H1 (cell line): ENCODE data around the gene DMAC2L. TPM values are rescaled to one million over a fixed set of nuclear protein-coding genes. Genes with fewer than 3 reads are reported as not detected.

Experiments used
- CTCF ChIA-PET: fragments of 300-600 bp; sonication (Branson Sonifier 250); formaldehyde crosslinking; loops from one replicate; lab custom pipeline; 2021; ENCODE audit not compliant: partially characterized antibody; lab: Charles Lee
- POLR2A ChIA-PET: fragments of 300-600 bp; sonication (Branson Sonifier 250); formaldehyde crosslinking; loops from one replicate; lab custom pipeline; 2021; ENCODE audit warnings: inconsistent platforms; ENCODE audit not compliant: partially characterized antibody; lab: Charles Lee
- DNase-seq, 2 experiments: peaks; one replicate each; pipeline versions ENCODE4 v3.0.0 to v3.0.0-alpha.2; 2010 to 2022; ENCODE audit warnings: low spot score in 2 of 2, low read depth in 1 of 2, mixed read lengths in 1 of 2
- FAIRE-seq: peaks from 2 replicates; lab custom pipeline; 2011; peaks lifted over from hg19 to GRCh38; lab: Jason Lieb, UNC
- H2AFZ ChIP-seq: 2 replicates; pipeline ENCODE4 v1.8.1; 2012; ENCODE audit warnings: low read length, inconsistent platforms
- H2AK5ac ChIP-seq: 2 replicates; pipeline ENCODE4 v1.6.1; 2013; ENCODE audit warnings: low read depth, low read length
- H2BK120ac ChIP-seq: replicated peaks from 2 replicates; pipeline ENCODE3; 2013; ENCODE audit warnings: low read depth, low read length, inconsistent platforms
- H2BK12ac ChIP-seq: 2 replicates; pipeline ENCODE4 v1.6.1; 2013; ENCODE audit warnings: low read depth, low read length
- H2BK15ac ChIP-seq: 2 replicates; pipeline ENCODE4 v1.6.1; 2013; ENCODE audit warnings: low read length
- H2BK20ac ChIP-seq: 2 replicates; pipeline ENCODE4 v1.6.1; 2013; ENCODE audit warnings: low read length
- H2BK5ac ChIP-seq: 2 replicates; pipeline ENCODE4 v1.6.1; 2013; ENCODE audit warnings: low read depth, low read length
- H3K14ac ChIP-seq: 2 replicates; pipeline ENCODE4 v1.6.1; 2013; ENCODE audit warnings: inconsistent platforms; ENCODE audit not compliant: insufficient read length
- H3K18ac ChIP-seq: 2 replicates; pipeline ENCODE4 v1.6.1; 2013; ENCODE audit warnings: low read length; ENCODE audit errors: extremely low read depth
- H3K23ac ChIP-seq: 2 replicates; pipeline ENCODE4 v1.6.1; 2013; ENCODE audit warnings: inconsistent platforms; ENCODE audit not compliant: insufficient read length
- H3K23me2 ChIP-seq: 2 replicates; pipeline ENCODE4 v1.6.1; 2013; ENCODE audit warnings: low read depth, low read length
- H3K27ac ChIP-seq: 2 replicates; pipeline ENCODE4 v1.6.1; 2011; ENCODE audit warnings: low read depth, low read length, inconsistent platforms
- H3K27me3 ChIP-seq, 4 experiments: replicated peaks in 1 of 4; 1 replicate in 1 of 4; 2 replicates in 3 of 4; pipeline versions ENCODE4 v1.6.1 to v1.8.1; 2011 to 2013; ENCODE audit warnings: low read length in 3 of 4, mild to moderate bottlenecking in 3 of 4, inconsistent platforms in 2 of 4, mixed read lengths in 2 of 4, moderate library complexity in 1 of 4; ENCODE audit not compliant: control insufficient read depth in 3 of 4, insufficient read depth in 3 of 4; ENCODE audit errors: extremely low read depth in 1 of 4
- H3K36me3 ChIP-seq, 4 experiments: 2 replicates each; pipeline versions ENCODE4 v1.6.1 to v1.8.1; 2011 to 2013; ENCODE audit warnings: mild to moderate bottlenecking in 4 of 4, low read length in 3 of 4, moderate library complexity in 2 of 4, control low read depth in 1 of 4, inconsistent platforms in 1 of 4; ENCODE audit not compliant: insufficient read depth in 4 of 4, control insufficient read depth in 2 of 4
- H3K4ac ChIP-seq: replicated peaks from 2 replicates; pipeline ENCODE3; 2013; ENCODE audit warnings: low read length, low read depth, mixed read lengths, inconsistent platforms; ENCODE audit not compliant: insufficient read length
- H3K4me1 ChIP-seq, 4 experiments: replicated peaks in 1 of 4; 1 replicate in 1 of 4; 2 replicates in 3 of 4; pipeline versions ENCODE4 v1.6.1 to v1.8.1; 2011 to 2013; ENCODE audit warnings: low read length in 3 of 4, inconsistent platforms in 2 of 4, mixed read lengths in 1 of 4; ENCODE audit not compliant: insufficient read depth in 4 of 4, control insufficient read depth in 3 of 4
- H3K4me2 ChIP-seq, 2 experiments: 2 replicates each; pipeline versions ENCODE4 v1.6.1 to v1.8.1; 2011 to 2013; ENCODE audit warnings: low read depth in 2 of 2, low read length in 2 of 2, control low read depth in 1 of 2, inconsistent platforms in 1 of 2, mild to moderate bottlenecking in 1 of 2; ENCODE audit not compliant: insufficient read depth in 1 of 2
- H3K4me3 ChIP-seq, 4 experiments: fragments of 200-600, 300-600 bp in 1 of 4; sonication (generic), shearing (Covaris generic), sonication (Bioruptor Twin) in 1 of 4; 2 replicates each; pipeline versions ENCODE4 v1.5.1 to v1.8.1; 2011 to 2016; ENCODE audit warnings: low read length in 4 of 4, low read depth in 3 of 4, control low read depth in 2 of 4, inconsistent platforms in 2 of 4, mild to moderate bottlenecking in 2 of 4, mixed read lengths in 1 of 4, moderate library complexity in 1 of 4; ENCODE audit not compliant: insufficient read depth in 2 of 4; ENCODE audit errors: extremely low read depth in 1 of 4
- H3K56ac ChIP-seq: replicated peaks from 2 replicates; pipeline ENCODE3; 2013; ENCODE audit warnings: low read depth, mild to moderate bottlenecking, mixed read lengths, low read length, inconsistent platforms; ENCODE audit not compliant: insufficient read length
- H3K79me1 ChIP-seq: 2 replicates; pipeline ENCODE4 v1.6.1; 2013; ENCODE audit warnings: low read depth, low read length, control low read depth
- H3K79me2 ChIP-seq, 2 experiments: 2 replicates each; pipeline versions ENCODE4 v1.6.1 to v1.8.1; 2012 to 2013; ENCODE audit warnings: low read length in 2 of 2, mild to moderate bottlenecking in 2 of 2, inconsistent platforms in 1 of 2; ENCODE audit not compliant: insufficient read depth in 2 of 2, control insufficient read depth in 1 of 2
- H3K9ac ChIP-seq, 4 experiments: replicated peaks in 1 of 4; 1 replicate in 1 of 4; 2 replicates in 3 of 4; pipeline versions ENCODE4 v1.6.1 to v1.8.1; 2011 to 2013; ENCODE audit warnings: low read depth in 3 of 4, low read length in 3 of 4, control low read depth in 2 of 4, mild to moderate bottlenecking in 2 of 4, moderate library complexity in 2 of 4, inconsistent platforms in 1 of 4; ENCODE audit errors: extremely low read depth in 1 of 4
- H3K9me3 ChIP-seq, 2 experiments: 2 replicates each; pipeline versions ENCODE4 v1.6.1 to v1.8.1; 2012 to 2013; ENCODE audit warnings: mild to moderate bottlenecking in 2 of 2, moderate library complexity in 2 of 2, control low read depth in 1 of 2, inconsistent platforms in 1 of 2, low read depth in 1 of 2, low read length in 1 of 2, mixed read lengths in 1 of 2; ENCODE audit not compliant: insufficient read depth in 2 of 2
- H4K20me1 ChIP-seq, 2 experiments: replicated peaks in 1 of 2; 2 replicates each; pipeline versions ENCODE3 to v1.8.1; 2011 to 2013; ENCODE audit warnings: inconsistent platforms in 2 of 2, low read length in 2 of 2, mild to moderate bottlenecking in 1 of 2; ENCODE audit not compliant: insufficient read depth in 2 of 2, control insufficient read depth in 1 of 2
- H4K5ac ChIP-seq: 2 replicates; pipeline ENCODE4 v1.6.1; 2013; ENCODE audit warnings: low read length, low read depth, mixed read lengths, inconsistent platforms; ENCODE audit not compliant: insufficient read length
- H4K8ac ChIP-seq: 2 replicates; pipeline ENCODE4 v1.8.0; 2013; ENCODE audit warnings: mild to moderate bottlenecking, moderate library complexity, low read length, inconsistent platforms; ENCODE audit not compliant: insufficient read depth; ENCODE audit errors: extremely low read depth
- H4K91ac ChIP-seq: replicated peaks from 2 replicates; pipeline ENCODE3; 2013; ENCODE audit warnings: low read length, mixed read lengths, inconsistent platforms; ENCODE audit not compliant: insufficient read length
- BRCA1 ChIP-seq: IDR thresholded peaks from 2 replicates; pipeline ENCODE4 v1.6.1; 2012; ENCODE audit warnings: low read depth, low read length, improper control_type of control experiment
- CBX8 ChIP-seq: fragments of 300-800, 300-1000 bp; sonication (generic); IDR thresholded peaks from 2 replicates; pipeline ENCODE4 v1.7.1; 2016; ENCODE audit warnings: low read depth, low read length, borderline replicate concordance
- CTBP2 ChIP-seq: IDR thresholded peaks from 2 replicates; pipeline ENCODE4 v1.7.0; 2011; ENCODE audit warnings: borderline replicate concordance, mild to moderate bottlenecking, moderate library complexity, mixed read lengths, low read length; ENCODE audit not compliant: insufficient read depth, insufficient read length
- FOSL1 ChIP-seq: IDR thresholded peaks from 2 replicates; pipeline ENCODE4 v1.6.1; 2011; ENCODE audit warnings: mild to moderate bottlenecking, low read depth, low read length, moderate library complexity; ENCODE audit not compliant: insufficient read depth
- GABPA ChIP-seq: IDR thresholded peaks from 2 replicates; pipeline ENCODE4 v1.6.1; 2011; ENCODE audit warnings: mild to moderate bottlenecking, low read length, moderate library complexity, borderline replicate concordance; ENCODE audit not compliant: insufficient read depth
- HDAC6 ChIP-seq: IDR thresholded peaks from one replicate; pipeline ENCODE4 v1.7.1; 2012; ENCODE audit warnings: low read depth, mild to moderate bottlenecking, inconsistent platforms, low read length, moderate library complexity
- JUND ChIP-seq: IDR thresholded peaks from 2 replicates; pipeline ENCODE4 v1.6.1; 2011; ENCODE audit warnings: mild to moderate bottlenecking, improper control_type of control experiment, low read length
- KDM4A ChIP-seq: IDR thresholded peaks from one replicate; pipeline ENCODE4 v1.7.1; 2012; ENCODE audit warnings: low read depth, mild to moderate bottlenecking, moderate library complexity, low read length, inconsistent platforms; ENCODE audit not compliant: severe bottlenecking
- MAFK ChIP-seq: IDR thresholded peaks from 2 replicates; pipeline ENCODE4 v1.6.1; 2012; ENCODE audit warnings: low read depth, mild to moderate bottlenecking, improper control_type of control experiment, low read length
- NANOG ChIP-seq: IDR thresholded peaks from 2 replicates; pipeline ENCODE4 v1.6.1; 2011; ENCODE audit warnings: low read length, low read depth, mild to moderate bottlenecking, inconsistent platforms; ENCODE audit not compliant: insufficient read depth, poor library complexity, severe bottlenecking
- RXRA ChIP-seq: IDR thresholded peaks from 2 replicates; pipeline ENCODE4 v1.6.1; 2011; ENCODE audit warnings: low read depth, mild to moderate bottlenecking, low read length, moderate library complexity; ENCODE audit not compliant: insufficient read depth
- SIX5 ChIP-seq: IDR thresholded peaks from 2 replicates; pipeline ENCODE4 v1.6.1; 2011; ENCODE audit warnings: mild to moderate bottlenecking, low read depth, low read length
- SP4 ChIP-seq: IDR thresholded peaks from 2 replicates; pipeline ENCODE4 v1.6.1; 2012; ENCODE audit warnings: low read length, inconsistent platforms
- SUZ12 ChIP-seq: fragments of 200-600 bp; sonication (generic); IDR thresholded peaks from 2 replicates; pipeline ENCODE4 v1.6.1; 2012; ENCODE audit warnings: mild to moderate bottlenecking, inconsistent platforms, low read length, moderate library complexity, mixed read lengths
- YY1 ChIP-seq: IDR thresholded peaks from 2 replicates; pipeline ENCODE4 v1.6.1; 2011; ENCODE audit warnings: low read depth, mild to moderate bottlenecking, low read length
- WGBS, 2 experiments: shearing (Covaris generic) in 1 of 2; methylation state at CpG; one replicate each; pipeline versions ENCODE4 v1.1.6 to v1.1.7; 2013 to 2015; ENCODE audit warnings: low lambda C conversion rate in 2 of 2, mixed read lengths in 2 of 2, inconsistent platforms in 1 of 2, low coverage in 1 of 2, missing lambda C conversion rate in 1 of 2; ENCODE audit not compliant: insufficient replicate concordance in 2 of 2, insufficient coverage in 1 of 2, insufficient read length in 1 of 2; ENCODE audit errors: extremely low coverage in 1 of 2, missing lambda C conversion rate in 1 of 2; 5-methylcytosine and 5-hydroxymethylcytosine counted together
- polyA plus RNA-seq, 7 experiments: library from polyadenylated mRNA; depleted of rRNA in 3 of 7; stranded (reverse) in 5 of 7; unstranded in 2 of 7; fragments of >200 nt in 5 of 7; fragments of 200-250 nt in 2 of 7; gene quantifications; 1 replicate in 5 of 7; 2 replicates in 1 of 7; 4 replicates in 1 of 7; pipeline versions ENCODE4 v1.2.1 to v1.2.3, GENCODE V29; 2011 to 2013; ENCODE audit warnings: missing spikeins in 2 of 7, mixed read lengths in 2 of 7
- total RNA-seq: library from RNA; stranded (reverse); fragmentation: NEBNext Ultra II Directional; extraction: Animal tissue kit (Norgen Biotek cat#: 25700); gene quantifications from 2 replicates; pipeline ENCODE4 v1.2.1, GENCODE V29; 2021

Gene DMAC2L
- total and polyA plus RNA-seq, 2 of the 8 experiments (the other 6 are each of a cell fraction or from before 2014, with no cell fraction given), result 20.3 to 28.9 TPM

DNA sequence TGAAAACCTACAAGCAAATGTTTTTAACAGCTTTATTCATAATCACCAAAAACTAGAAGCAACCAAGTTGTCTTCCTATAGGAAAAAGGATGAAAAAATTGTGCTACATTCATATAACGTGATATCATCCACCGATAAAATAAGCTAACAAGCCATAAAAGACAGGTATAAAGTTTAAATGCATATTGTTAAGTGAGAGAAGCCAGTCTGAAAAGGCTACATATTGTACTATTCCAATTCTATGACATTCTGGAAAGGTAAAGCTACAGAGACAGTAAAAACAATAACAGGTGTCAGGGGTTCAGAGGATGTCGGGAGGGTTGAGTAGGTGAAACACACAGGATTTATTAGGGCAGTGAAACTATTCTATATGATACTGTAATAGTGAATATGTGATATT, 61.8 kb downstream of the DMAC2L start:
- WGBS, 2 experiments, result 88% methylated on average over 3 of the region's 3 CpGs; no CpG with 5 or more reads in 1 of the 2 experiments
- H4K91ac ChIP-seq, result no peak overlapping the region
- H2AK5ac ChIP-seq, result no peak overlapping the region
- no peak overlapping the region for H2BK15ac ChIP-seq
- H3K36me3 ChIP-seq, result no peaks in the 10 kb centered on the region
- ChIA-PET CTCF (interaction anchor here (0.7 to 1.1 kb wide), 3 partner anchors 11 to 16 kb away, joined by 3 read pairs; no protein-coding TSS in a partner anchor), POLR2A (no interaction called here)
- H4K5ac ChIP-seq, result no peak overlapping the region
- H2BK12ac ChIP-seq, result no peak overlapping the region
- no peaks in the 10 kb centered on the region for H3K79me1 ChIP-seq
- no peaks in the 10 kb centered on the region for H3K23me2 ChIP-seq
- H3K27me3 ChIP-seq, result no peaks in the 10 kb centered on the region
- H2AFZ ChIP-seq, result no peak overlapping the region
- H2BK5ac ChIP-seq, result no peak overlapping the region
- no peak overlapping the region for H4K8ac ChIP-seq
- no peak overlapping the region for H3K18ac ChIP-seq
- H2BK120ac ChIP-seq, result no peak overlapping the region
- H2BK20ac ChIP-seq, result no peak overlapping the region
- H3K9ac ChIP-seq, result no peak overlapping the region
- H3K4me3 ChIP-seq, result no peak overlapping the region
- no peaks in the 10 kb centered on the region for H3K9me3 ChIP-seq
- no peak overlapping the region for H3K56ac ChIP-seq
- no peak overlapping the region for H3K14ac ChIP-seq
- FAIRE-seq, result no peak
- no peaks in the 10 kb centered on the region; a peak in 1 of 7 replicates for H3K4me1 ChIP-seq
- no peaks in the 10 kb centered on the region for H4K20me1 ChIP-seq
- no peak overlapping the region for H3K27ac ChIP-seq
- H3K23ac ChIP-seq, result no peak overlapping the region
- DNase-seq, result no peak
- H3K4ac ChIP-seq, result no peak overlapping the region
- H3K4me2 ChIP-seq, result no peak overlapping the region
- no peaks in the 10 kb centered on the region for H3K79me2 ChIP-seq
- TF ChIP-seq YY1 (no peak), SIX5 (no peak), SUZ12 (no peak), CTBP2 (no peak), BRCA1 (no peak), RXRA (no peak), JUND (no peak), CBX8 (no peak), FOSL1 (no peak), KDM4A (no peak), HDAC6 (no peak), NANOG (no peak), GABPA (no peak), SP4 (no peak), MAFK (no peak)
